GM10266 (cell line): ENCODE measurements around the gene GADL1.

Source experiments
- DNase-seq: peaks from one replicate; pipeline ENCODE4 v3.0.0; 2012; ENCODE audit errors: extremely low spot score
- TF ChIP-seq, protein P1 (sequence below): IDR thresholded peaks from 2 replicates; pipeline ENCODE4 v1.5.1; 2012; ENCODE audit warnings: mild to moderate bottlenecking, low read depth; ENCODE audit not compliant: control insufficient read depth, insufficient read depth; ENCODE audit errors: missing control alignments

Gene GADL1

DNA sequence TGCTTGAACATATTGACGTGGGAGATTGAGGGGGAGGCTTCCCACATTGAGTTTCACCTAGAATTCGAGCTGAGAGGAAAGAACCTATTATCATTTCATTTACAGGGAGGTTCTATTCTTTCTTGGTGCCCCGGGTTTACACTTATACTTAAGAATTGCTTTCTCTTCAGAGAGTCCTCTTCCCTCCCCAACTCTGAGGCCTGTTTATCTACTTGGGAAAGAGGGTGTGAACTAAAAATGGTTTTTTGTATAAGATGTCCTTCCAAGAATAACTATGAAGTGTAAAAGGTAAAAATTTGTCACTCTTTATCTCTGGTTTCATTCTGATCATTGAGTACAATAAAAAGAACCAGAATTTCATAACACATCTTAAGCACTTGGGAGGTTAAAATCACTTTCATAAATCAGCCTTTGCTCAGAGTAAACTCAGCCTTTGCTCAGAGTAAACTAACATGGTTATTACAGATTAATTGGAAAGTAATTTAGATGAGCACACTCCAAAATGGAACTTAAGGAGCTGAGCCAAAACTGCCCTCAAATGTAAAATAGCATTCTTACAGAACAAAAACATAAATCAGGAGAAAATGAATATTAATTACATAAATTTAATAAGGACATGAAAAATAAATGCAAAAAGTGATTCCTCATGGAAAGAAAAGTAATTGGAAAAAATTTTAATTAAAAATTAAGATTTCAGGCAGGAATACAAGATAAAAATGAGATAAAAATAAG, 75.2 kb downstream of the GADL1 start:
- DNase-seq, result no peak
- TF ChIP-seq, protein P1, sequence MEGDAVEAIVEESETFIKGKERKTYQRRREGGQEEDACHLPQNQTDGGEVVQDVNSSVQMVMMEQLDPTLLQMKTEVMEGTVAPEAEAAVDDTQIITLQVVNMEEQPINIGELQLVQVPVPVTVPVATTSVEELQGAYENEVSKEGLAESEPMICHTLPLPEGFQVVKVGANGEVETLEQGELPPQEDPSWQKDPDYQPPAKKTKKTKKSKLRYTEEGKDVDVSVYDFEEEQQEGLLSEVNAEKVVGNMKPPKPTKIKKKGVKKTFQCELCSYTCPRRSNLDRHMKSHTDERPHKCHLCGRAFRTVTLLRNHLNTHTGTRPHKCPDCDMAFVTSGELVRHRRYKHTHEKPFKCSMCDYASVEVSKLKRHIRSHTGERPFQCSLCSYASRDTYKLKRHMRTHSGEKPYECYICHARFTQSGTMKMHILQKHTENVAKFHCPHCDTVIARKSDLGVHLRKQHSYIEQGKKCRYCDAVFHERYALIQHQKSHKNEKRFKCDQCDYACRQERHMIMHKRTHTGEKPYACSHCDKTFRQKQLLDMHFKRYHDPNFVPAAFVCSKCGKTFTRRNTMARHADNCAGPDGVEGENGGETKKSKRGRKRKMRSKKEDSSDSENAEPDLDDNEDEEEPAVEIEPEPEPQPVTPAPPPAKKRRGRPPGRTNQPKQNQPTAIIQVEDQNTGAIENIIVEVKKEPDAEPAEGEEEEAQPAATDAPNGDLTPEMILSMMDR, result no peak

DNA sequence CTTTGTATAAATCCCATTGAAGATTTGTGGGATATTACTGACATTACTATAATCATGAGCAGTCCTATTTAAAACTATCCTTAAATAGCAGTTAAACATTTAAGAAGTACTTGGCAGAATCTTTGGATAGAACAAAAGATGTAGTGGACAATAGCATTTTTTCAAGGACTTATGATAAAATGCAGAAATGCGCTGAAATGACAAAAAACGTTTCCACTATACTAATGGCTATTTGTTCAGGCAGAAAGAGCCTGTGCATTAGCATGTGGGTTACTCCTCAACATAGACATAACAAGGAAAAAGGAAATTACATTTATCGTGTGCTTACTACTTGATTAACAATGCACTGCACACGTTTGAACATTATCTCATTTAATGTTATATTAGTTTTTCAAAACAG, 80.7 kb downstream of the GADL1 start:
- no peak for DNase-seq
- TF ChIP-seq, protein P1, result no peak

DNA sequence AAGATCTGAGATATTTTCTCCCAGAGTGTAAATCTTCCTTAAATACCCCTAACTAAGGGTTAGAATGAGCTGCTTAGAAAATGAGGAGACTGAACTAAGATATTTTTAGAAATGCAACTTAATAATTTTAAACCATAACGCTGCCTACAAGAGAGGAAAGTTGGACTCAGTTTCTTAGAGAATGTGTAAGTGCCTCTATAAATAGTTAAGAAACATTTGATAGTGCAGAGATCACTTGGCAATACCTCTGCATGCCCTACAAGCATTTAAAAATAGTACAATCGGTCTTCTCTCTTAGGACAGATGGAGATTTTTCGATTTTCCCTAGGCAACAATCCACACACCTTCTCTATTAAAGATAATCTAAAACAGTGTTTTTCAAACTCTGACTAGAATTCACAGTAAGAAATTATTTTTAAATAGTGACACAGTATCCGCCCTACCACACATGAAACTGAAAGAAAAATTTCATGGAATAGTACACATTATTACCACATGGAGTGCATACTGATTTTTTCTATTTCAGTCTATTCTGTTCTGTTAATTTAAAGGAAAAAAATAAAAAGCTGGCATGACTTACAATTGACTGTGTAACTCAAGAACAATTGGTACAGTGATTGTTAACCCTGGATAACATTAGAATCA, 83.2 kb downstream of the GADL1 start:
- TF ChIP-seq, protein P1, result no peak
- no peak for DNase-seq

DNA sequence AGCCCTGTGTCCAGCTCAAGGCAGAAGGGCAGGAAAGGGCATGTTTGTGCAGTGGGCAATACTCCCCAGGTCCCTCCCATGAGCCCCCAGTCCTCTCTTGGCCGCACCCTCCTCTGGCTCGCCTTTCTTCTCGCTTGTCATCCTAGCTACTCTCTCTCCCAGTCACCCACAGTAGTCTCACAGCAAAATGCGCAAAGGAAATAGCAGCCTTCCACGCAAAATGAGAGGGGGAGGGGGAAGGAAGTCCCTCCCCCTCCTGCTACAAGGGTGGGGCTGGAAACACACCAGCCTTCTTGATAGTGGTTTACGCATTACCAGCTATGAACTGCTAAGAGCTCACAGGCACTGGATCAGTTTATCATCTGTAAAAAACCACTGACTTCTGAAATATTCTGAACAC, 83.8 kb downstream of the GADL1 start:
- DNase-seq, result no peak
- TF ChIP-seq, protein P1, result no peak

- TF ChIP-seq, protein P1, result no peak
- no peak for DNase-seq
Observed at GRCh38 chr3:30805695-30806094, 88.8 kb downstream of the GADL1 start.

GRCh38 chr3:30804984-30805383, 89.5 kb downstream of the GADL1 start:
- TF ChIP-seq, protein P1, result no peak
- no peak for DNase-seq

GRCh38 chr3:30795176-30795575, 99.3 kb downstream of the GADL1 start:
- TF ChIP-seq, protein P1, result no peak
- DNase-seq, result no peak
